Right forelimb (tissue), 1 donor: ENCODE data around the gene MROH2B.
"Not testable (repeated sequence)": the region's sequence is repeated elsewhere in the genome, so short reads cannot be mapped to it uniquely, and the experiment has no call there.

Experiments used
- DNase-seq: peaks from one replicate; pipeline ENCODE4 v3.0.0-alpha.2; 2018

The MROH2B gene

GRCh38 chr5:41071242-41071641, at the start of gene MROH2B:
Gene MROH2B (minus strand): TSS chr5:41071342. CDS start chr5:41070852, 490 bp downstream.
- DNase-seq, result no peak

- DNase-seq, result no peak
Measured at GRCh38 chr5:41120600-41120999, 49.5 kb upstream of the MROH2B start.

- no peak for DNase-seq
Measured at GRCh38 chr5:41118177-41118576, 47.0 kb upstream of the MROH2B start.

- no peak for DNase-seq
Measured at GRCh38 chr5:41115281-41115680, 44.1 kb upstream of the MROH2B start.

GRCh38 chr5:41112486-41113455, 41.6 kb upstream of the MROH2B start:
- no peak for DNase-seq

GRCh38 chr5:41109186-41109585, 38.0 kb upstream of the MROH2B start:
- DNase-seq, result no peak

- no peak for DNase-seq
Measured at GRCh38 chr5:41102341-41102740, 31.2 kb upstream of the MROH2B start.

GRCh38 chr5:41097642-41098041, 26.5 kb upstream of the MROH2B start:
- no peak for DNase-seq

- DNase-seq, result no peak
Measured at GRCh38 chr5:41095324-41096101, 24.4 kb upstream of the MROH2B start.

- no peak for DNase-seq
Measured at GRCh38 chr5:41094871-41095270, 23.7 kb upstream of the MROH2B start.

- DNase-seq, result no peak
Measured at GRCh38 chr5:41093803-41094202, 22.7 kb upstream of the MROH2B start.

- DNase-seq, result no peak
Measured at GRCh38 chr5:41087461-41087860, 16.3 kb upstream of the MROH2B start.

GRCh38 chr5:41083306-41083705, 12.2 kb upstream of the MROH2B start:
- DNase-seq, result no peak

GRCh38 chr5:41071975-41072374, 833 bp upstream of the MROH2B start:
- DNase-seq, result no peak

GRCh38 chr5:41067714-41068568, 3.2 kb downstream of the MROH2B start:
- DNase-seq, result no peak

GRCh38 chr5:41065691-41066335, 5.3 kb downstream of the MROH2B start:
- no peak for DNase-seq

GRCh38 chr5:41057940-41058339, 13.2 kb downstream of the MROH2B start:
- no peak for DNase-seq

- no peak for DNase-seq
Measured at GRCh38 chr5:41057231-41057630, 13.9 kb downstream of the MROH2B start.

- no peak for DNase-seq
Measured at GRCh38 chr5:41048986-41049385, 22.2 kb downstream of the MROH2B start.

- no peak for DNase-seq
Measured at GRCh38 chr5:41043109-41043747, 27.9 kb downstream of the MROH2B start.

- no peak for DNase-seq
Measured at GRCh38 chr5:41032973-41033372, 38.2 kb downstream of the MROH2B start.

GRCh38 chr5:41022600-41022999, 48.5 kb downstream of the MROH2B start:
- DNase-seq, result not testable (repeated sequence)
